Mammary epithelial cell (primary cell): ENCODE data around the gene TRPV5.

Source experiments
- CTCF ChIP-seq, 2 donors: IDR thresholded peaks in 1 of 2; conservative IDR thresholded peaks in 1 of 2; 2 replicates each; pipeline ENCODE4 v1.5.1; 2011 to 2012; ENCODE audit warnings: inconsistent platforms in 2 of 2, low read length in 2 of 2, mild to moderate bottlenecking in 2 of 2, control low read depth in 1 of 2, low read depth in 1 of 2; ENCODE audit not compliant: insufficient read depth in 1 of 2; ENCODE audit errors: extremely low read depth in 1 of 2
- EZH2 ChIP-seq: IDR thresholded peaks from 2 replicates; pipeline ENCODE4 v1.6.1; 2012; ENCODE audit warnings: low read length, inconsistent platforms, borderline replicate concordance

DNA sequence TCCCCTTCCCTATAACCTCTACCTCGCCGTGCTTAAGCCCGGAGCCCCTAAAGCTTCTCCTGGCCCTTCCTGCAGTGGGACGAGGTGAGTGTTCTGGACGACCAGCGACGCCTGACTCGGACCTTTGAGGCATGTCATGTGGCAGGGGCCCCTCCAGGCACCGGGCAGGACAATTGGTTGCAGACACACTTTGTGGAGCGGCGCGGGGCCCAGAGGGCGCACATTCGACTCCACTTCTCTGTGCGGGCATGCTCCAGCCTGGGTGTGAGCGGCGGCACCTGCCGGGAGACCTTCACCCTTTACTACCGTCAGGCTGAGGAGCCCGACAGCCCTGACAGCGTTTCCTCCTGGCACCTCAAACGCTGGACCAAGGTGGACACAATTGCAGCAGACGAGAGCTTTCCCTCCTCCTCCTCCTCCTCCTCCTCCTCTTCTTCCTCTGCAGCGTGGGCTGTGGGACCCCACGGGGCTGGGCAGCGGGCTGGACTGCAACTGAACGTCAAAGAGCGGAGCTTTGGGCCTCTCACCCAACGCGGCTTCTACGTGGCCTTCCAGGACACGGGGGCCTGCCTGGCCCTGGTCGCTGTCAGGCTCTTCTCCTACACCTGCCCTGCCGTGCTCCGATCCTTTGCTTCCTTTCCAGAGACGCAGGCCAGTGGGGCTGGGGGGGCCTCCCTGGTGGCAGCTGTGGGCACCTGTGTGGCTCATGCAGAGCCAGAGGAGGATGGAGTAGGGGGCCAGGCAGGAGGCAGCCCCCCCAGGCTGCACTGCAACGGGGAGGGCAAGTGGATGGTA is 69.5 kb downstream of the TRPV5 start:
- TF ChIP-seq CTCF (conservative IDR thresholded peaks at IDR 0.05 in 1 of 2, IDR thresholded peaks at IDR 0.05 in 1 of 2; ENCODE audit: extremely low read depth in 1 of 2, insufficient read depth in 1 of 2, low read depth in 1 of 2, low read length in 2 of 2), result no peak
- TF ChIP-seq EZH2, result no peak
